Astrocyte of the hippocampus (primary cell): ENCODE measurements around the gene SPATA16.
A peak's percentile ranks its signal among the peaks of the same experiment; 100 is the strongest.

Experiments used
- DNase-seq: peaks from one replicate; pipeline ENCODE4 v3.0.0; 2011; ENCODE audit warnings: low read depth, low spot score

Gene SPATA16

GRCh38 chr3:173007079-173007723, 133.8 kb downstream of the SPATA16 start:
- DNase-seq: no peak

GRCh38 chr3:173006006-173006405, 135.0 kb downstream of the SPATA16 start:
- DNase-seq: no peak

- DNase-seq: no peak
These were observed 136.4 kb downstream of the SPATA16 start for GRCh38 chr3:173004681-173005080.

GRCh38 chr3:173003956-173004355, 137.1 kb downstream of the SPATA16 start:
- no peak for DNase-seq

- peak; percentile 39 for DNase-seq
These were observed 137.6 kb downstream of the SPATA16 start for GRCh38 chr3:173003471-173003870.

GRCh38 chr3:173001622-173002021, 139.4 kb downstream of the SPATA16 start:
- no peak for DNase-seq

- no peak for DNase-seq
These were observed 140.5 kb downstream of the SPATA16 start for GRCh38 chr3:173000553-173000952.

GRCh38 chr3:172993412-172993811, 147.6 kb downstream of the SPATA16 start:
- no peak for DNase-seq

GRCh38 chr3:172991424-172991996, 149.5 kb downstream of the SPATA16 start:
- no peak for DNase-seq

GRCh38 chr3:172989373-172989772, 151.7 kb downstream of the SPATA16 start:
- no peak for DNase-seq

- DNase-seq: peak; percentile 17
These were observed 153.8 kb downstream of the SPATA16 start for GRCh38 chr3:172987273-172987672.

GRCh38 chr3:172984914-172985313, 156.1 kb downstream of the SPATA16 start:
- no peak for DNase-seq

- DNase-seq: peak; percentile 24
These were observed 158.2 kb downstream of the SPATA16 start for GRCh38 chr3:172982736-172983364.

GRCh38 chr3:172981407-172981983, 159.5 kb downstream of the SPATA16 start:
- DNase-seq: no peak

GRCh38 chr3:172980849-172981248, 160.2 kb downstream of the SPATA16 start:
- no peak for DNase-seq

- no peak for DNase-seq
These were observed 163.3 kb downstream of the SPATA16 start for GRCh38 chr3:172977696-172978095.

- DNase-seq: no peak
These were observed 166.1 kb downstream of the SPATA16 start for GRCh38 chr3:172974969-172975368.

GRCh38 chr3:172973799-172974198, 167.2 kb downstream of the SPATA16 start:
- no peak for DNase-seq

- no peak for DNase-seq
These were observed 168.3 kb downstream of the SPATA16 start for GRCh38 chr3:172972717-172973116.

GRCh38 chr3:172972067-172972466, 169.0 kb downstream of the SPATA16 start:
- DNase-seq: no peak

GRCh38 chr3:172968646-172969045, 172.4 kb downstream of the SPATA16 start:
- DNase-seq: no peak

- peak; percentile 4 for DNase-seq
These were observed 175.8 kb downstream of the SPATA16 start for GRCh38 chr3:172965256-172965655.
